ENCODE results near the gene WDR18.

- TF ChIP-seq GATA2 (IDR thresholded peaks at IDR 0.05; ENCODE audit: low read depth, low read length) = no peak
- TF ChIP-seq GATA3 (IDR thresholded peaks at IDR 0.05; ENCODE audit: low read depth, low read length) = no peak
Observed at GRCh38 chr19:937259-937694, 46.9 kb upstream of the WDR18 start.

All from SH-SY5Y (cell line).